ENCODE measurements around the gene PPIC. TPM values are rescaled to one million over a fixed set of nuclear protein-coding genes. Genes with fewer than 3 reads are reported as not detected.

The PPIC gene
- total and polyA plus RNA-seq, 2 experiments from 2014 or later: 91.0 to 233 TPM

DNA sequence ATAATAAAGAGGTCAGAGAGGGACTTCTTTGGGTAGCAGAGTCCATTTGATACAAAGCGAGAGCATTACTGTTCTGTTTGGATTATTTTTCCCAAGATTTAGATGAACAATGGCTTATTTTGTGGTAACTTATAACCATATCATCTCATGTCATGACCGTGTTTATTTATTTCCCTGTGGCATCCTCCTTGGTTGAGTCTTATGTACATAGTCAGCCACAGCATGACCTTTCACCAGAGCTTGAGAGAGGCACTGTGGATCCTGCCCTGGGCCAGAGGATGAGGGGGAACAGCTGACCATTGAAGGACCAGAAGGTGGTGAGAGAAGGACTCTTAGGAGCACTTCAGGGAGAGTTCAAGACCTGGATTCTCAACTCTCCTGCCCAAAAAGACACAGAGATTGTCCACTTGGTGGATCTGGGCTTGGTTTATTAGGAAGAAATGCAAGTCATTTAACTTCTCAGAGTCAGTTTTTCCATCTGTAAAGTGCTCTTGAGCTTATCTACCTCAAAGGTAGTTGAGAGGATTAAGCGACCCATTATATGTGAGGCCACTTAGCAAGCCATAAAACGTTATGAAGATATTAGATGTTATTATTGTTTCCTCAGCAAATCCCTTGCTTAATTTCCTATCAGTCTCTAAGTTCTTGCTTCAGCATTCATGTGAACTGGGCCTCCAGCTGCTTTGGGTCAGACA lies 51.4 kb downstream of the PPIC start:
- no peaks in the 10 kb centered on the region for H3K4me1 ChIP-seq (ENCODE audit: insufficient read depth)

DNA sequence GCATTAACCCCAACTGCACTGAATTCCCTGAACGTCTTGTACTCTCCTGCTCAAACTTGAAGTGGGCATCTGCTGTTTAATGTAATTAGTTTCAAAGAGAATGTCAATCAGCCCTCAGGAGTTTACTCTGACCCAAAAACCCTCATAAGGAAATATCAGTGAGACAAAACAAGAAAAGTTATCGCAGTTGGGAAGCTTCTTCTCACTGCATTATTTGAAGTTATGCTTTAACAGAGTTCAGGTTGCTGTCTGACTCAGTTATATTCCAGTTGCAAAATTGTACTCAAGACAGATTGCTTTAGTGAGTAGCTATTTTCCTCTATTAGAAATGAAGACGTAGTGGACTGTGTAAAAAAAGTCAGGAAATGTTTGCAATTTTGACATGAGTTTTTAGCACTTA lies 52.1 kb downstream of the PPIC start:
- H2AFZ ChIP-seq: no peak overlapping the region
- H3K27me3 ChIP-seq: no peaks in the 10 kb centered on the region
- H3K9me3 ChIP-seq (ENCODE audit: low read depth): no peaks in the 10 kb centered on the region
- 89% methylated on average over 3 of the region's 3 CpGs for WGBS (ENCODE audit: low lambda C conversion rate, missing lambda C conversion rate)
- no peak overlapping the region for H3K4me3 ChIP-seq
- peaks cover 5% of the 10 kb centered on the region for H3K79me2 ChIP-seq
- H3K4me1 ChIP-seq (ENCODE audit: insufficient read depth): no peaks in the 10 kb centered on the region
- H3K36me3 ChIP-seq (replicated peaks; ENCODE audit: insufficient read depth, low read depth): no peaks in the 10 kb centered on the region
- TF ChIP-seq EZH2 (IDR thresholded peaks at IDR 0.05; ENCODE audit: borderline replicate concordance): no peak
- TF ChIP-seq, protein P1, sequence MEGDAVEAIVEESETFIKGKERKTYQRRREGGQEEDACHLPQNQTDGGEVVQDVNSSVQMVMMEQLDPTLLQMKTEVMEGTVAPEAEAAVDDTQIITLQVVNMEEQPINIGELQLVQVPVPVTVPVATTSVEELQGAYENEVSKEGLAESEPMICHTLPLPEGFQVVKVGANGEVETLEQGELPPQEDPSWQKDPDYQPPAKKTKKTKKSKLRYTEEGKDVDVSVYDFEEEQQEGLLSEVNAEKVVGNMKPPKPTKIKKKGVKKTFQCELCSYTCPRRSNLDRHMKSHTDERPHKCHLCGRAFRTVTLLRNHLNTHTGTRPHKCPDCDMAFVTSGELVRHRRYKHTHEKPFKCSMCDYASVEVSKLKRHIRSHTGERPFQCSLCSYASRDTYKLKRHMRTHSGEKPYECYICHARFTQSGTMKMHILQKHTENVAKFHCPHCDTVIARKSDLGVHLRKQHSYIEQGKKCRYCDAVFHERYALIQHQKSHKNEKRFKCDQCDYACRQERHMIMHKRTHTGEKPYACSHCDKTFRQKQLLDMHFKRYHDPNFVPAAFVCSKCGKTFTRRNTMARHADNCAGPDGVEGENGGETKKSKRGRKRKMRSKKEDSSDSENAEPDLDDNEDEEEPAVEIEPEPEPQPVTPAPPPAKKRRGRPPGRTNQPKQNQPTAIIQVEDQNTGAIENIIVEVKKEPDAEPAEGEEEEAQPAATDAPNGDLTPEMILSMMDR (IDR thresholded peaks at IDR 0.05; ENCODE audit: poor library complexity): no peak
- TF ChIP-seq EZH2phosphoT487 (IDR thresholded peaks at IDR 0.05; ENCODE audit: low read depth, severe bottlenecking, unreplicated experiment): no peak
- H3K4me2 ChIP-seq: no peak overlapping the region
- H3K27ac ChIP-seq: no peak overlapping the region
- no peaks in the 10 kb centered on the region for H4K20me1 ChIP-seq (ENCODE audit: insufficient read depth, poor library complexity, severe bottlenecking)
- no peak for DNase-seq (ENCODE audit: low spot score)
- no peaks in the 10 kb centered on the region for H3K9me2 ChIP-seq (replicated peaks; ENCODE audit: insufficient read depth)

More for the DNA sequence above, 51.4 kb downstream of the PPIC start:
- TF ChIP-seq EZH2phosphoT487 (IDR thresholded peaks at IDR 0.05; ENCODE audit: low read depth, severe bottlenecking, unreplicated experiment) (no peak), EZH2 (IDR thresholded peaks at IDR 0.05; ENCODE audit: borderline replicate concordance) (no peak)
- TF ChIP-seq, protein P1 (IDR thresholded peaks at IDR 0.05; ENCODE audit: poor library complexity): no peak
- DNase-seq (ENCODE audit: low spot score): no peak
- Histone ChIP-seq H3K36me3 (replicated peaks; ENCODE audit: insufficient read depth, low read depth) (no peaks in the 10 kb centered on the region), H3K9me2 (replicated peaks; ENCODE audit: insufficient read depth) (no peaks in the 10 kb centered on the region), H3K4me3 (no peak overlapping the region), H3K27me3 (no peaks in the 10 kb centered on the region), H3K79me2 (peaks cover 5% of the 10 kb centered on the region), H3K27ac (no peak overlapping the region), H3K9me3 (ENCODE audit: low read depth) (no peaks in the 10 kb centered on the region), H4K20me1 (ENCODE audit: insufficient read depth, poor library complexity, severe bottlenecking) (no peaks in the 10 kb centered on the region), H2AFZ (no peak overlapping the region), H3K4me2 (no peak overlapping the region)
- 68% methylated on average over 4 of the region's 4 CpGs for WGBS (ENCODE audit: low lambda C conversion rate, missing lambda C conversion rate)

DNA sequence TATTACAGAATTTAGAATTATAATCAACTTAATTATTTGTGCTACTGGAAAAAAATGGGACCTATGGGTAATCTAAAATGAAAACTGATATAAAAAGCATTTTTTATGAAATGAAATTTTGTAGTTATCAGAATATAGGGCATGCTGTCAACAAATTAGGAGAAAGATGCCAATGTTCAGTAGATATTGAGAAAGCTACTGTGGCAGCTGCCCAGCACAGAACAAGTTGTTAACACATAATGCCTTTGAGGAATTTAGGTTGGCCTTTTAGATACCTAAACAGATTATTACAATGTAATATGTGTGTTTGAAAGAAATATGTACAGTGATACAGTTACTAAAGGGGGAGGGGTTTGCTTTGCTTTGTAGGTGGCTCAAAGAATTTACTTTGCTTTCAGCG lies 54.1 kb downstream of the PPIC start:
- H4K20me1 ChIP-seq (ENCODE audit: insufficient read depth, poor library complexity, severe bottlenecking): no peaks in the 10 kb centered on the region
- no peaks in the 10 kb centered on the region for H3K27me3 ChIP-seq
- no peaks in the 10 kb centered on the region for H3K9me2 ChIP-seq (replicated peaks; ENCODE audit: insufficient read depth)
- H3K4me2 ChIP-seq: no peak overlapping the region
- TF ChIP-seq EZH2phosphoT487 (IDR thresholded peaks at IDR 0.05; ENCODE audit: low read depth, severe bottlenecking, unreplicated experiment) (no peak), EZH2 (IDR thresholded peaks at IDR 0.05; ENCODE audit: borderline replicate concordance) (no peak)
- TF ChIP-seq, protein P1 (IDR thresholded peaks at IDR 0.05; ENCODE audit: poor library complexity): no peak
- no peak overlapping the region for H3K27ac ChIP-seq
- peaks cover 5% of the 10 kb centered on the region for H3K79me2 ChIP-seq
- no peak for DNase-seq (ENCODE audit: low spot score)
- no peak overlapping the region for H2AFZ ChIP-seq
- no peak overlapping the region for H3K4me3 ChIP-seq
- WGBS (ENCODE audit: low lambda C conversion rate, missing lambda C conversion rate): 0% methylated on average over 1 of the region's 1 CpG
- peaks cover 3% of the 10 kb centered on the region for H3K4me1 ChIP-seq (ENCODE audit: insufficient read depth)
- no peaks in the 10 kb centered on the region for H3K9me3 ChIP-seq (ENCODE audit: low read depth)
- no peaks in the 10 kb centered on the region for H3K36me3 ChIP-seq (replicated peaks; ENCODE audit: insufficient read depth, low read depth)
